ENCODE data around the gene EGLN1.

- TF ChIP-seq POLR2AphosphoS5 (IDR thresholded peaks at IDR 0.05) (no peak), EP300 (IDR thresholded peaks at IDR 0.05) (no peak)
- TF ChIP-seq, protein P1, sequence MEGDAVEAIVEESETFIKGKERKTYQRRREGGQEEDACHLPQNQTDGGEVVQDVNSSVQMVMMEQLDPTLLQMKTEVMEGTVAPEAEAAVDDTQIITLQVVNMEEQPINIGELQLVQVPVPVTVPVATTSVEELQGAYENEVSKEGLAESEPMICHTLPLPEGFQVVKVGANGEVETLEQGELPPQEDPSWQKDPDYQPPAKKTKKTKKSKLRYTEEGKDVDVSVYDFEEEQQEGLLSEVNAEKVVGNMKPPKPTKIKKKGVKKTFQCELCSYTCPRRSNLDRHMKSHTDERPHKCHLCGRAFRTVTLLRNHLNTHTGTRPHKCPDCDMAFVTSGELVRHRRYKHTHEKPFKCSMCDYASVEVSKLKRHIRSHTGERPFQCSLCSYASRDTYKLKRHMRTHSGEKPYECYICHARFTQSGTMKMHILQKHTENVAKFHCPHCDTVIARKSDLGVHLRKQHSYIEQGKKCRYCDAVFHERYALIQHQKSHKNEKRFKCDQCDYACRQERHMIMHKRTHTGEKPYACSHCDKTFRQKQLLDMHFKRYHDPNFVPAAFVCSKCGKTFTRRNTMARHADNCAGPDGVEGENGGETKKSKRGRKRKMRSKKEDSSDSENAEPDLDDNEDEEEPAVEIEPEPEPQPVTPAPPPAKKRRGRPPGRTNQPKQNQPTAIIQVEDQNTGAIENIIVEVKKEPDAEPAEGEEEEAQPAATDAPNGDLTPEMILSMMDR (IDR thresholded peaks at IDR 0.05) = no peak
Observed at GRCh38 chr1:231374394-231374793, 47.7 kb downstream of the EGLN1 start.

All from esophagus muscularis mucosa (tissue), 4 donors.